Measurements from ENCODE around the gene ANTXR1. TPM values are rescaled to one million over a fixed set of nuclear protein-coding genes. Genes with fewer than 3 reads are reported as not detected.

The ANTXR1 gene
- total RNA-seq, 2 donors from 2014 or later, result 48.3 to 54.5 TPM

- no peak overlapping the region for H3K27ac Mint-ChIP-seq
- TF ChIP-seq CTCF (conservative IDR thresholded peaks at IDR 0.05), result no peak
- WGBS, 2 experiments (ENCODE audit: insufficient coverage in 1 of 2, insufficient read length in 1 of 2), result 79% methylated on average over 3 of the region's 3 CpGs; no CpG with 5 or more reads in 1 of the 2 experiments
- Histone ChIP-seq H3K27me3 (ENCODE audit: control insufficient read depth, insufficient read depth, low read length, poor library complexity, severe bottlenecking) (no peaks in the 10 kb centered on the region), H3K36me3 (ENCODE audit: control insufficient read depth, insufficient read depth, low read length) (no peaks in the 10 kb centered on the region), H3K4me1 (ENCODE audit: control insufficient read depth, insufficient read depth, low read length) (no peaks in the 10 kb centered on the region), H3K4me3 (ENCODE audit: low read length) (no peak overlapping the region), H3K27ac (ENCODE audit: low read depth, low read length) (no peak overlapping the region), H3K9me3 (ENCODE audit: control insufficient read depth, low read length) (peaks cover 12% of the 10 kb centered on the region), H3K9ac (ENCODE audit: extremely low read depth, low read length, poor library complexity, severe bottlenecking) (no peak overlapping the region)
- H3K9me3 Mint-ChIP-seq, result peaks cover 12% of the 10 kb centered on the region
- DNase-seq, result no peak
- no peaks in the 10 kb centered on the region for H3K4me1 Mint-ChIP-seq
- H3K4me3 Mint-ChIP-seq, result no peak overlapping the region
- H3K27me3 Mint-ChIP-seq (ENCODE audit: insufficient read depth), result peaks cover 10% of the 10 kb centered on the region
- H3K36me3 Mint-ChIP-seq (ENCODE audit: low read depth), result no peaks in the 10 kb centered on the region
Measured at GRCh38 chr2:68995916-68996315, 17.1 kb upstream of the ANTXR1 start.

GRCh38 chr2:68997401-68997800 lies 15.6 kb upstream of the ANTXR1 start:
- Mint-ChIP-seq H3K27me3 (ENCODE audit: insufficient read depth) (peaks cover 11% of the 10 kb centered on the region), H3K27ac (no peak overlapping the region)

GRCh38 chr2:69001879-69002278 lies 11.1 kb upstream of the ANTXR1 start:
- Mint-ChIP-seq H3K4me1 (no peaks in the 10 kb centered on the region), H3K36me3 (ENCODE audit: low read depth) (no peaks in the 10 kb centered on the region), H3K9me3 (peaks cover 30% of the 10 kb centered on the region), H3K27me3 (ENCODE audit: insufficient read depth) (peaks cover 20% of the 10 kb centered on the region), H3K27ac (no peak overlapping the region), H3K4me3 (no peak overlapping the region)
- Histone ChIP-seq H3K4me3 (ENCODE audit: low read length) (peak overlapping the region; percentile 53), H3K9me3 (ENCODE audit: control insufficient read depth, low read length) (peaks cover 34% of the 10 kb centered on the region), H3K27me3 (ENCODE audit: control insufficient read depth, insufficient read depth, low read length, poor library complexity, severe bottlenecking) (no peaks in the 10 kb centered on the region), H3K27ac (ENCODE audit: low read depth, low read length) (no peak overlapping the region), H3K4me1 (ENCODE audit: control insufficient read depth, insufficient read depth, low read length) (no peaks in the 10 kb centered on the region), H3K36me3 (ENCODE audit: control insufficient read depth, insufficient read depth, low read length) (no peaks in the 10 kb centered on the region), H3K9ac (ENCODE audit: extremely low read depth, low read length, poor library complexity, severe bottlenecking) (no peak overlapping the region)
- TF ChIP-seq CTCF (conservative IDR thresholded peaks at IDR 0.05), result no peak
- DNase-seq, result no peak

More at GRCh38 chr2:68997401-68997800, 15.6 kb upstream of the ANTXR1 start:
- Histone ChIP-seq H3K4me3 (ENCODE audit: low read length) (no peak overlapping the region), H3K36me3 (ENCODE audit: control insufficient read depth, insufficient read depth, low read length) (no peaks in the 10 kb centered on the region), H3K27ac (ENCODE audit: low read depth, low read length) (no peak overlapping the region), H3K9me3 (ENCODE audit: control insufficient read depth, low read length) (peaks cover 23% of the 10 kb centered on the region), H3K27me3 (ENCODE audit: control insufficient read depth, insufficient read depth, low read length, poor library complexity, severe bottlenecking) (no peaks in the 10 kb centered on the region), H3K4me1 (ENCODE audit: control insufficient read depth, insufficient read depth, low read length) (no peaks in the 10 kb centered on the region), H3K9ac (ENCODE audit: extremely low read depth, low read length, poor library complexity, severe bottlenecking) (no peak overlapping the region)
- Mint-ChIP-seq H3K4me3 (no peak overlapping the region), H3K36me3 (ENCODE audit: low read depth) (no peaks in the 10 kb centered on the region), H3K9me3 (peaks cover 26% of the 10 kb centered on the region), H3K4me1 (no peaks in the 10 kb centered on the region)
- DNase-seq, result no peak
- TF ChIP-seq CTCF (conservative IDR thresholded peaks at IDR 0.05), result no peak
